Liver (tissue), 9 donors: ENCODE results near the gene ATAD3A. TPM values are rescaled to one million over a fixed set of nuclear protein-coding genes. Genes with fewer than 3 reads are reported as not detected.

Experiments
- DNase-seq: peaks from one replicate; pipeline ENCODE4 v3.0.0-alpha.2; 2017; ENCODE audit warnings: low spot score
- H3K27ac ChIP-seq, 2 donors: one replicate each; pipeline ENCODE4 v1.7.0; 2013; ENCODE audit warnings: inconsistent platforms in 2 of 2, low read length in 2 of 2, control low read depth in 1 of 2, low read depth in 1 of 2, mild to moderate bottlenecking in 1 of 2
- H3K27me3 ChIP-seq, 4 donors: one replicate each; pipeline versions ENCODE4 v1.6.1 to v1.7.0; 2013; ENCODE audit warnings: low read length in 3 of 4, inconsistent platforms in 1 of 4, mild to moderate bottlenecking in 1 of 4, moderate library complexity in 1 of 4; ENCODE audit not compliant: control insufficient read depth in 4 of 4, insufficient read depth in 4 of 4
- H3K36me3 ChIP-seq, 4 donors: one replicate each; pipeline versions ENCODE4 v1.6.1 to v1.7.0; 2013; ENCODE audit warnings: low read length in 3 of 4, mild to moderate bottlenecking in 3 of 4, low read depth in 1 of 4, moderate library complexity in 1 of 4; ENCODE audit not compliant: control insufficient read depth in 4 of 4, insufficient read depth in 3 of 4
- H3K4me1 ChIP-seq, 4 donors: one replicate each; pipeline versions ENCODE4 v1.6.1 to v1.7.0; 2013; ENCODE audit warnings: low read length in 3 of 4, mild to moderate bottlenecking in 3 of 4, moderate library complexity in 1 of 4; ENCODE audit not compliant: control insufficient read depth in 4 of 4, insufficient read depth in 4 of 4
- H3K4me3 ChIP-seq, 3 donors: one replicate each; pipeline versions ENCODE4 v1.6.1 to v1.7.0; 2013; ENCODE audit warnings: low read length in 3 of 3, control low read depth in 1 of 3, low read depth in 1 of 3, mild to moderate bottlenecking in 1 of 3
- H3K9ac ChIP-seq, 2 donors: one replicate each; pipeline ENCODE4 v1.7.0; 2013; ENCODE audit warnings: low read length in 2 of 2, mild to moderate bottlenecking in 2 of 2, moderate library complexity in 2 of 2, control low read depth in 1 of 2, low read depth in 1 of 2
- H3K9me3 ChIP-seq, 4 donors: one replicate each; pipeline versions ENCODE4 v1.6.1 to v1.7.0; 2013; ENCODE audit warnings: low read length in 3 of 4; ENCODE audit not compliant: control insufficient read depth in 4 of 4
- FOXA1 ChIP-seq: IDR thresholded peaks from 2 replicates; pipeline ENCODE4 v1.6.1; 2016; ENCODE audit warnings: antibody characterized with exemption
- GABPA ChIP-seq, 2 donors: IDR thresholded peaks in 1 of 2; conservative IDR thresholded peaks in 1 of 2; 2 replicates each; pipeline ENCODE4 v1.6.1; 2016; ENCODE audit warnings: antibody characterized with exemption in 2 of 2, mild to moderate bottlenecking in 1 of 2, moderate library complexity in 1 of 2
- HNF4G ChIP-seq: IDR thresholded peaks from 2 replicates; pipeline ENCODE4 v1.6.1; 2016; ENCODE audit warnings: antibody characterized with exemption
- JUND ChIP-seq, 2 donors: IDR thresholded peaks; 2 replicates each; pipeline ENCODE4 v1.6.1; 2016; ENCODE audit warnings: antibody characterized with exemption in 2 of 2
- RAD21 ChIP-seq, 2 donors: IDR thresholded peaks; 2 replicates each; pipeline ENCODE4 v1.6.1; 2016; ENCODE audit warnings: antibody characterized with exemption in 2 of 2, mild to moderate bottlenecking in 2 of 2
- RXRA ChIP-seq, 2 donors: IDR thresholded peaks; 2 replicates each; pipeline ENCODE4 v1.6.1; 2017 to 2018; ENCODE audit warnings: antibody characterized with exemption in 2 of 2, mild to moderate bottlenecking in 1 of 2
- SP1 ChIP-seq: IDR thresholded peaks from 2 replicates; pipeline ENCODE4 v1.6.1; 2018; ENCODE audit warnings: antibody characterized with exemption, mild to moderate bottlenecking
- WGBS: extraction: QIAGEN DNeasy Blood & Tissue Kit; methylation state at CpG from one replicate; pipeline ENCODE4 v1.1.7; 2013; 5-methylcytosine and 5-hydroxymethylcytosine counted together
- polyA plus RNA-seq, 2 donors: library from polyadenylated mRNA; stranded (reverse) in 1 of 2; unstranded in 1 of 2; fragments of 200-250 nt in 1 of 2; fragments of >200 nt in 1 of 2; fragmentation: Nextera tagmentation in 1 of 2; extraction: Ambion mirVana in 1 of 2; gene quantifications; one replicate each; pipeline versions ENCODE4 v1.2.1 to v1.2.3, GENCODE V29; 2013 to 2015
- total RNA-seq, 2 donors: library from RNA; depleted of rRNA; stranded (reverse); fragments of >200 nt; gene quantifications; one replicate each; pipeline ENCODE4 v1.2.3, GENCODE V29; 2014
- TF ChIP-seq, protein P1 (sequence below): IDR thresholded peaks from 2 replicates; pipeline ENCODE4 v1.6.1; 2016; ENCODE audit warnings: antibody characterized with exemption
- TF ChIP-seq, protein P2 (sequence below): fragments of 150-350 bp; IDR thresholded peaks from 2 replicates; pipeline ENCODE4 v1.5.1; 2017; ENCODE audit warnings: improper control_type of control experiment, low read depth, low read length; ENCODE audit not compliant: missing input control
- TF ChIP-seq, protein P3 (sequence below): IDR thresholded peaks from 2 replicates; pipeline ENCODE4 v1.6.1; 2016; ENCODE audit warnings: antibody characterized with exemption, mild to moderate bottlenecking
- donor health status: healthy.
- donor health status: healthy.
- donor health status: healthy.
- donor health status: healthy.
- donor health status: healthy.

Gene ATAD3A
- total and polyA plus RNA-seq, 4 donors, result 7.2 to 20.0 (median 15.8) TPM

DNA sequence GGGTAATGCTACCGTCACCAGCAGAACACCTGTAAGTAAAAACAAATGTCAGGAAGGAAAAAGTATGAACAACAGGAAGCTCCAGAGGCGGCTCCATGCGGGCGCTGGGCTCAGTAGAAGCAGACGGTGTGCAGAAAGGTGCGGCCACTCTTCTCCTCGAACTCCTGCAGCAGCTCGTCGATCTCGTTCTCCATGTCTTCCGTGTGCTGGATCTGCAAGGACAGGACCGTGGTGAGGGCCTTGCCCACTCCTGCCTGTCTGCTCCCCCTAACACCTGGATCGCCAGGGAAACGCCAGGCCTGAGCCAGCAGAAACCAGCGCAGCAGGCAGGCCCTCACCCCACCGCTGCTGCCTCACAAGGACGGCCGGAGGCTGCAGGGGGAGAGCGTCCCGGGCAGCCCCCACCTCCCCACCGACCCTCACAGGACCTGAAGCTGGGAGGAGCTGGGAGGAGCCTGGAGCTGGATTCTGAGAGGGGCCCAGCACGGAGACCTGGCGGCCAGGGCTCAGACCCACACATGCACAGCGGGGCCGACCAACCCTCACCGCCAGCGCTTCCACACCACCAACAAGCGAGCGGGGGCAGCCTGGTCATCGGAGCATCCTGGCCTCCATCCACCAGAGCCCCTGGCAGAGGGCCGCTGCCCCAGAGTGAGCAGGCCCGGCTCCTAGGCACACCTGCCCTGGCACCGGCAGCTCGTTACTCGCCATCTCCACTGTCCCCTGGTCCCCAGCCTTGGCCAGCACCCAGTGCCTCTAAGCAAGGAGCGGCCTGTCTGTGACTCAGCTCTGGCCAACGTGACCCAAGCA, 30.2 kb downstream of the ATAD3A start:
- H3K27ac ChIP-seq, result no peak overlapping the region
- no peak overlapping the region for H3K4me3 ChIP-seq
- no peaks in the 10 kb centered on the region for H3K27me3 ChIP-seq
- no peak for DNase-seq
- TF ChIP-seq, protein P1, sequence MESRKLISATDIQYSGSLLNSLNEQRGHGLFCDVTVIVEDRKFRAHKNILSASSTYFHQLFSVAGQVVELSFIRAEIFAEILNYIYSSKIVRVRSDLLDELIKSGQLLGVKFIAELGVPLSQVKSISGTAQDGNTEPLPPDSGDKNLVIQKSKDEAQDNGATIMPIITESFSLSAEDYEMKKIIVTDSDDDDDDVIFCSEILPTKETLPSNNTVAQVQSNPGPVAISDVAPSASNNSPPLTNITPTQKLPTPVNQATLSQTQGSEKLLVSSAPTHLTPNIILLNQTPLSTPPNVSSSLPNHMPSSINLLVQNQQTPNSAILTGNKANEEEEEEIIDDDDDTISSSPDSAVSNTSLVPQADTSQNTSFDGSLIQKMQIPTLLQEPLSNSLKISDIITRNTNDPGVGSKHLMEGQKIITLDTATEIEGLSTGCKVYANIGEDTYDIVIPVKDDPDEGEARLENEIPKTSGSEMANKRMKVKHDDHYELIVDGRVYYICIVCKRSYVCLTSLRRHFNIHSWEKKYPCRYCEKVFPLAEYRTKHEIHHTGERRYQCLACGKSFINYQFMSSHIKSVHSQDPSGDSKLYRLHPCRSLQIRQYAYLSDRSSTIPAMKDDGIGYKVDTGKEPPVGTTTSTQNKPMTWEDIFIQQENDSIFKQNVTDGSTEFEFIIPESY, result no peak
- TF ChIP-seq RAD21 (IDR thresholded peaks at IDR 0.05) (no peak), RXRA (IDR thresholded peaks at IDR 0.05) (no peak), HNF4G (no peak)
- TF ChIP-seq, protein P2, sequence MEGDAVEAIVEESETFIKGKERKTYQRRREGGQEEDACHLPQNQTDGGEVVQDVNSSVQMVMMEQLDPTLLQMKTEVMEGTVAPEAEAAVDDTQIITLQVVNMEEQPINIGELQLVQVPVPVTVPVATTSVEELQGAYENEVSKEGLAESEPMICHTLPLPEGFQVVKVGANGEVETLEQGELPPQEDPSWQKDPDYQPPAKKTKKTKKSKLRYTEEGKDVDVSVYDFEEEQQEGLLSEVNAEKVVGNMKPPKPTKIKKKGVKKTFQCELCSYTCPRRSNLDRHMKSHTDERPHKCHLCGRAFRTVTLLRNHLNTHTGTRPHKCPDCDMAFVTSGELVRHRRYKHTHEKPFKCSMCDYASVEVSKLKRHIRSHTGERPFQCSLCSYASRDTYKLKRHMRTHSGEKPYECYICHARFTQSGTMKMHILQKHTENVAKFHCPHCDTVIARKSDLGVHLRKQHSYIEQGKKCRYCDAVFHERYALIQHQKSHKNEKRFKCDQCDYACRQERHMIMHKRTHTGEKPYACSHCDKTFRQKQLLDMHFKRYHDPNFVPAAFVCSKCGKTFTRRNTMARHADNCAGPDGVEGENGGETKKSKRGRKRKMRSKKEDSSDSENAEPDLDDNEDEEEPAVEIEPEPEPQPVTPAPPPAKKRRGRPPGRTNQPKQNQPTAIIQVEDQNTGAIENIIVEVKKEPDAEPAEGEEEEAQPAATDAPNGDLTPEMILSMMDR, result no peak
- no peak overlapping the region for H3K9ac ChIP-seq
- WGBS, result 94% methylated on average over 37 of the region's 37 CpGs
- peaks cover 0 to 20% (median 7%) of the 10 kb centered on the region in 4 donors for H3K4me1 ChIP-seq
- no peaks in the 10 kb centered on the region for H3K9me3 ChIP-seq
- peaks cover 0 to 17% (median 2%) of the 10 kb centered on the region in 4 donors for H3K36me3 ChIP-seq

DNA sequence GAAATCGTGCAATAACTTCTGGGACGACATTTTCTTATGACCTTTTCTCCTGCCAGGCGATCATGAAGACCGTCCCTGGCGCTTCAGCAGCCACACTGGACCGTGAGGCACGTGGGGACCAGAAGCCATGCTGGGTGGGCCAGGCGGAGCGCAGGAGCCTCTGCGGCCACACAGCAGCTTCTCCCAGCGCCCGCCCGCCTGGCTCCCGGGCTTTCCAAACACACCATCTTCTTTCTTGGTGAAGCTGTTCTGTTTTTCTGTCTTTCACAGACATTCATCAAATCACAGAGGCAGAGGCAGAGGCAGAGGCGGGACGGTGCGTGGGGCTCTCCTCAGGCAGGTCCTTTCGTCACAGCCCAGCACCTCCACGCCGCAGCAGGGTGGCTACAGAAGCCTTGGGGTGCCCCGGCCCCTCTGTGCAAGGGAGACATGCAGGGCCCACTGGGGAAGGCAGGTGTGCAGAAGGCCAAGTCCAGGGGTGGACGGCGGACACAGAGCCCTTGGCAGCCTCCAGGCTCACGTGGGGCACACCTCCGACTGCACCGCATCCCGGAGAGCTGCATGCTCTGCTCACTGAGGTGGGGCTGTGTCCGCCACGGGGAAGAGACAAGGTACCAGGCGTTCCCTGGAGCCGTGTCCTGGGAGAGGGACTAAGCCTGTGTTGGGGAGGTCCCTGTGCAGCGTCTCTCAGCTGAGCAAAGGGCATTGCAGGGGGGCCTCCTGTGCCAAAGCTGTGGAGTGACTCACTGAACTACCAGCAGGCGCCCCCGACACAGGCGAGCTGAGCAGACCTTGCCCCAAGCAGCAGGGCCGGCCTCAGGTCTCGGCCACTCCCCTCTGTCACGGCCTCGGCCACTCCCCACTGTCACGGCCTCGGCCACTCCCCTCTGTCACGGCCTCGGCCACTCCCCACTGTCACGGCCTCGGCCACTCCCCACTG, 31.1 kb downstream of the ATAD3A start:
- Histone ChIP-seq H3K4me3 (no peak overlapping the region), H3K4me1 (peaks cover 0 to 20% (median 7%) of the 10 kb centered on the region in 4 donors), H3K27ac (no peak overlapping the region), H3K9ac (no peak overlapping the region), H3K27me3 (no peaks in the 10 kb centered on the region), H3K36me3 (peaks cover 0 to 17% (median 4%) of the 10 kb centered on the region in 4 donors), H3K9me3 (no peaks in the 10 kb centered on the region)
- WGBS, result 77% methylated on average over 45 of the region's 45 CpGs
- DNase-seq, result no peak
- TF ChIP-seq FOXA1 (no peak), GABPA (IDR thresholded peaks at IDR 0.05 in 1 of 2, conservative IDR thresholded peaks at IDR 0.05 in 1 of 2) (no peak), SP1 (no peak), JUND (IDR thresholded peaks at IDR 0.05) (no peak)
- TF ChIP-seq, protein P3, sequence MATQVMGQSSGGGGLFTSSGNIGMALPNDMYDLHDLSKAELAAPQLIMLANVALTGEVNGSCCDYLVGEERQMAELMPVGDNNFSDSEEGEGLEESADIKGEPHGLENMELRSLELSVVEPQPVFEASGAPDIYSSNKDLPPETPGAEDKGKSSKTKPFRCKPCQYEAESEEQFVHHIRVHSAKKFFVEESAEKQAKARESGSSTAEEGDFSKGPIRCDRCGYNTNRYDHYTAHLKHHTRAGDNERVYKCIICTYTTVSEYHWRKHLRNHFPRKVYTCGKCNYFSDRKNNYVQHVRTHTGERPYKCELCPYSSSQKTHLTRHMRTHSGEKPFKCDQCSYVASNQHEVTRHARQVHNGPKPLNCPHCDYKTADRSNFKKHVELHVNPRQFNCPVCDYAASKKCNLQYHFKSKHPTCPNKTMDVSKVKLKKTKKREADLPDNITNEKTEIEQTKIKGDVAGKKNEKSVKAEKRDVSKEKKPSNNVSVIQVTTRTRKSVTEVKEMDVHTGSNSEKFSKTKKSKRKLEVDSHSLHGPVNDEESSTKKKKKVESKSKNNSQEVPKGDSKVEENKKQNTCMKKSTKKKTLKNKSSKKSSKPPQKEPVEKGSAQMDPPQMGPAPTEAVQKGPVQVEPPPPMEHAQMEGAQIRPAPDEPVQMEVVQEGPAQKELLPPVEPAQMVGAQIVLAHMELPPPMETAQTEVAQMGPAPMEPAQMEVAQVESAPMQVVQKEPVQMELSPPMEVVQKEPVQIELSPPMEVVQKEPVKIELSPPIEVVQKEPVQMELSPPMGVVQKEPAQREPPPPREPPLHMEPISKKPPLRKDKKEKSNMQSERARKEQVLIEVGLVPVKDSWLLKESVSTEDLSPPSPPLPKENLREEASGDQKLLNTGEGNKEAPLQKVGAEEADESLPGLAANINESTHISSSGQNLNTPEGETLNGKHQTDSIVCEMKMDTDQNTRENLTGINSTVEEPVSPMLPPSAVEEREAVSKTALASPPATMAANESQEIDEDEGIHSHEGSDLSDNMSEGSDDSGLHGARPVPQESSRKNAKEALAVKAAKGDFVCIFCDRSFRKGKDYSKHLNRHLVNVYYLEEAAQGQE, result no peak
- TF ChIP-seq, protein P2, result no peak
